ENCODE data around the gene CRISPLD2. TPM values are rescaled to one million over a fixed set of nuclear protein-coding genes. Genes with fewer than 3 reads are reported as not detected.

Gene CRISPLD2
- total and polyA plus RNA-seq, 4 donors = 3.4 to 15.8 (median 8.2) TPM

DNA sequence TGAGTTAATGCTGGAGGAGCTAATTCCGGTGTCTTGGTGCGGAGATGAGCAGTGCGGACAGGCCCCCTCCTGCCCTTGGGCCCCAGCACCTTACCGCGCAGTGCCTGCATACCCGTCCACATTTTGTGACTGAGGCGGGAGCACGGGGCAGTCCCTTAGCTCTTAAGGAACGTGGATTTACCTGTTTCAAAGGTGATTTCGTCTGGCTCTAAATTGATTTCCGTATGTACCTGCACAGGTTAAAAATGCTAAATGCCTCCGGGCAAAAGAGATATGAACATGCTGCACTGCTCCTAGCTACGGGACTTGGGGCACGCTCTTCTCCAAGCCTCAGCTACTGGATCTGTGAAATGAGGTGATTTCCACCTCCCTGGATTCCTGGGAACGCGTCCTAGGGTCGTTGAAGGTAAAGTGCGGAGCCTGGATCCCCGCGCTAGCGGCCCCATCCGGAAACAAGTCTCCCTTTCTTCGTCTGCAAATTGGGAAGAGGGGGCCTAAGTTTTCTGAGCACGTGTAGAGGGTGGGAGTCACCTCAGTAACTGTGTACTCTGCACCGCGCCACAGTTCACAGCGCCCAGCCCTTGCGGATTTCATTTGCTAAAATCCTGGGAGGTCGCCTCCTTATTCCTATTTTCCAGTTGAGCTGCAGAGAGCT lies 669 bp upstream of the CRISPLD2 start:
- 63% methylated on average over 16 of the region's 29 CpGs for WGBS (ENCODE audit: insufficient coverage)
- peaks cover 23% of the 10 kb centered on the region for H3K4me1 ChIP-seq (ENCODE audit: control insufficient read depth, insufficient read depth, low read length)
- H3K4me3 ChIP-seq (ENCODE audit: low read depth, low read length) = no peak overlapping the region
- H3K27me3 ChIP-seq (ENCODE audit: control insufficient read depth, insufficient read depth, low read length) = peaks cover 7% of the 10 kb centered on the region
- no peak overlapping the region for H3K27ac ChIP-seq (ENCODE audit: low read depth, low read length)
- H3K9me3 ChIP-seq (ENCODE audit: control insufficient read depth, insufficient read depth, low read length) = no peaks in the 10 kb centered on the region
- H3K36me3 ChIP-seq (ENCODE audit: control insufficient read depth, insufficient read depth, low read length) = no peaks in the 10 kb centered on the region
- no peak for DNase-seq (ENCODE audit: low read depth in 4 of 6, low spot score in 6 of 6)

DNA sequence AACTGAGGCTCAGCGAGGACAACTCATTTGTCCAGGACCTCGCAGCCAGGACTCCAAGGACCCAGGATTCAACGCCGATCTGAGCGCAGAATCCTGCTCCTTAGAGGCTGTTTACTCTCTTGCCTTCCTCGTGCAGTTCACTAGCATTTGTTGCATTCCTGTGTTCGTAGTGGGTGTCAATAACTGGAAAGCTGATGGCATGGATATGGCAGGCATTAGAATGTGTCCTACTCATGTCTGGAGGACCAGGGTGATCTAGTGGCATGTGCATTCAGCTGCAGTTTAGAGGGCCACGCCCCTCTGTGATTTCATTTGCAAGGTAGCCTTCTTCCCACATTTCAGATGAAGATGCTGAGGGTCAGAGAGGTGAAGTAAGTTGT lies 510 bp downstream of the CRISPLD2 start:
- peaks cover 23% of the 10 kb centered on the region for H3K4me1 ChIP-seq (ENCODE audit: control insufficient read depth, insufficient read depth, low read length)
- no peak for DNase-seq (ENCODE audit: low read depth in 4 of 6, low spot score in 6 of 6)
- no peaks in the 10 kb centered on the region for H3K9me3 ChIP-seq (ENCODE audit: control insufficient read depth, insufficient read depth, low read length)
- no peak overlapping the region for H3K27ac ChIP-seq (ENCODE audit: low read depth, low read length)
- peaks cover 7% of the 10 kb centered on the region for H3K27me3 ChIP-seq (ENCODE audit: control insufficient read depth, insufficient read depth, low read length)
- peak overlapping the region; percentile 52 for H3K4me3 ChIP-seq (ENCODE audit: low read depth, low read length)
- WGBS (ENCODE audit: insufficient coverage) = 51% methylated on average over 7 of the region's 8 CpGs
- no peaks in the 10 kb centered on the region for H3K36me3 ChIP-seq (ENCODE audit: control insufficient read depth, insufficient read depth, low read length)

DNA sequence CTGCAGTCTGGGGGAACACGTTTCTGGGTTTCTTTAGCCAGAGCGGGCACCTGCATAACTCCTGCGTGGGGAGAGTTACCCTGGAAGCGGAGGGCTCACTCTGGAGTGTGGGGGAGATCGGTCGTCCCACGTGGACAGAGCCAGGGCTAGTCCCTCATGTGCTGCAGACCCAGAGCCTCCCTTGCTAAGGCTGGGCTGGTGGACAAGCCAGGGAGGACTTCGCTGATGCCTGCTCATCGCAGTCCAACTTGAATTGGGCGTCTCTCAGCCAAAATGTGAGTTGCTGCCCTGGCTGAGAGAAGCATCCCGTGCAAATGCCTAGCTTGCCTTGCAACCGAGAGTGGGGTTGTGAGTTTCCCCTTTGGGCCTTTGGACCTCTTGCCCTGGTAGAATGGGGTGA lies 986 bp downstream of the CRISPLD2 start:
- no peaks in the 10 kb centered on the region for H3K9me3 ChIP-seq (ENCODE audit: control insufficient read depth, insufficient read depth, low read length)
- H3K4me3 ChIP-seq (ENCODE audit: low read depth, low read length) = peak overlapping the region; percentile 52
- H3K36me3 ChIP-seq (ENCODE audit: control insufficient read depth, insufficient read depth, low read length) = no peaks in the 10 kb centered on the region
- no peak overlapping the region for H3K27ac ChIP-seq (ENCODE audit: low read depth, low read length)
- H3K27me3 ChIP-seq (ENCODE audit: control insufficient read depth, insufficient read depth, low read length) = peaks cover 7% of the 10 kb centered on the region
- 79% methylated on average over 12 of the region's 12 CpGs for WGBS (ENCODE audit: insufficient coverage)
- peaks cover 23% of the 10 kb centered on the region for H3K4me1 ChIP-seq (ENCODE audit: control insufficient read depth, insufficient read depth, low read length)
- no peak for DNase-seq (ENCODE audit: low read depth in 4 of 6, low spot score in 6 of 6)

DNA sequence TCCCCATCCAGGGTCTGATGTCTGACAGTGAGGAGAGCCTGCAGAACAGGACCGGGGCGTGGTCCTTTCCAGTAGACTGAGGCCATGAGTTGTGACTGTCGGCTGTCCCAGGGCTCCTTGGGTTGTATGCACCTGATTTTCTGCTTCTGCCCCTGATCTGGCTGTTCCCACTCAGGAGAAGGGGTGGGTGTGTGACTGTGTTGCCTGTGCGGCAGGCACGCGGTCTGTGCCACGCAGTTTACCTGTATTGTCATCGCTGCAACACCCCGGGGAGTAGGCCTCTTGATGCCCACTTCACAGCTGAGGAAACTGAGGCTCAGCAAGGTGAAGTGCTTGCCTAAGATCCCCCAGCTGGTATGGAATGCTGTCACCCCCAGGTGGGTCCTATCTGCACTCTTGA lies 1.4 kb downstream of the CRISPLD2 start:
- Histone ChIP-seq H3K4me1 (ENCODE audit: control insufficient read depth, insufficient read depth, low read length) (peaks cover 27% of the 10 kb centered on the region), H3K27me3 (ENCODE audit: control insufficient read depth, insufficient read depth, low read length) (peaks cover 7% of the 10 kb centered on the region), H3K4me3 (ENCODE audit: low read depth, low read length) (no peak overlapping the region), H3K9me3 (ENCODE audit: control insufficient read depth, insufficient read depth, low read length) (no peaks in the 10 kb centered on the region), H3K27ac (ENCODE audit: low read depth, low read length) (no peak overlapping the region), H3K36me3 (ENCODE audit: control insufficient read depth, insufficient read depth, low read length) (no peaks in the 10 kb centered on the region)
- WGBS (ENCODE audit: insufficient coverage) = 94% methylated on average over 9 of the region's 9 CpGs
- DNase-seq (ENCODE audit: low read depth in 4 of 6, low spot score in 6 of 6) = no peak

DNA sequence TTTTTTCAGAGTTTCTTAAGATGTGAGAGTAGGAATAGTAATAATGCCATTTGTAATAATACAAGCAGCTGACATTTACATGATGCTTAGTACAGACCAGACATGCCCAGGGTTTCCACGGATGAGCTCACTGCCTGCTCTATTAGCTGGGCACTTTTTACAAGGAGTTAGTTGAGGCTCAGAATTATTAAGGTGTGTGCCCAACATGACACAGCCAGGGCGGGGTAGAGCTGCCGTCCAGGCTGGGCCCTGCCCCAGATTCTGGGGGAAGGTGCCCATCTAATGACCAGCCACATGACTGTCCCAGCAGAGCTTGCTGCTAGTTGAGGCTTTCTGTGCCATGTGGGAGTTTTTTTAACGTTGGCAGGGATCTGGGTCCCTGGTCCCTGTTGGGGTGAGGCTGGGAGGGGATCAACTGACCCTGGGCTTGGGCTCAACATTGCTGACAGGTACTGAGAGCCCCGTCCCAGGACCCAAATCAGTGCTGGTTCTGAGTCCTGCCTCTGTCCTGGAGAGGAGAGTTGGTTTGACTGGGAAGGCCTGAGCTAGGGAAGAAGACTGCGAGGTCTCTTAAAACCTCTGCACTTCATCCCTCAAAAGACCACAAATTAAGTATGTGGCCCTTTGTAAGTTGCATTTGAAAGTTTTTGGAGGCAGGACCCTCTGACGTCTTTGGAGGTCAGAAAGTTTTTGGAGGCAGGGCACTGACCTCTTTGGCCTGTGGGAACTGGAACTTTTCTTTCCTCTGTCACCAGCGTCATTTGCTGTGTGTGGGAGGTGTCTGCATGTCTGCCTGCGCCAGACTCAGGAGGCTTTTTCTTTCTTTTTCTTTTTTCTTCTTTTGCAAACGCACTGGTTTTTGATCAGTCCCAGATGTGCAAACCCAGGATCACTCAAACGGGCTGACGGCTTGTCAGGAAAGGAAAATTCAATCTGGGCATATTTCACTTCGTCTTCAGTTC lies 2.2 kb downstream of the CRISPLD2 start:
- Histone ChIP-seq H3K27ac (ENCODE audit: low read depth, low read length) (peak overlapping the region; percentile 29), H3K4me1 (ENCODE audit: control insufficient read depth, insufficient read depth, low read length) (peaks cover 36% of the 10 kb centered on the region), H3K36me3 (ENCODE audit: control insufficient read depth, insufficient read depth, low read length) (no peaks in the 10 kb centered on the region), H3K27me3 (ENCODE audit: control insufficient read depth, insufficient read depth, low read length) (peaks cover 7% of the 10 kb centered on the region), H3K4me3 (ENCODE audit: low read depth, low read length) (no peak overlapping the region), H3K9me3 (ENCODE audit: control insufficient read depth, insufficient read depth, low read length) (no peaks in the 10 kb centered on the region)
- DNase-seq (ENCODE audit: low read depth in 4 of 6, low spot score in 6 of 6) = no peak
- WGBS (ENCODE audit: insufficient coverage) = 79% methylated on average over 9 of the region's 13 CpGs

DNA sequence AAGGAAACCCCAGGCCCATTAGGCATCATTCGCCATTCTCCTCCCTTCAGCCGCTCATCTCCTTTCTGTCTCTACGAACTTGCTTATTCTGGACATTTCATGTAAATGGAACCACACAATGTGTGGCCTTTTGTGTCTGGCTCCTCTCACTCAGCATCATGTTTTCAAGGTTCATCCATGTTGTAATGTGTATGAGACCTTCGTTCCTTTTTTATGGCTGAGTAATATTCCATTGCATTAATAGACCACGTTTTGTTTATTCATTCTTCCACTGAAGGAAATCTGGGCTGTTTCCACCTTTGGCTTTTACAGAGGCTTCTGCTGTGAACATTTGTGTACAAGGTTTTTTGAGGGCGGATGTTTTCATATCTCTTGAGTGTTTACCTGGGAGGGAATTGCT lies 3.2 kb downstream of the CRISPLD2 start:
- no peak for DNase-seq (ENCODE audit: low read depth in 4 of 6, low spot score in 6 of 6)
- Histone ChIP-seq H3K4me1 (ENCODE audit: control insufficient read depth, insufficient read depth, low read length) (peaks cover 41% of the 10 kb centered on the region), H3K27ac (ENCODE audit: low read depth, low read length) (no peak overlapping the region), H3K4me3 (ENCODE audit: low read depth, low read length) (no peak overlapping the region), H3K9me3 (ENCODE audit: control insufficient read depth, insufficient read depth, low read length) (no peaks in the 10 kb centered on the region), H3K36me3 (ENCODE audit: control insufficient read depth, insufficient read depth, low read length) (no peaks in the 10 kb centered on the region), H3K27me3 (ENCODE audit: control insufficient read depth, insufficient read depth, low read length) (peaks cover 7% of the 10 kb centered on the region)
- WGBS (ENCODE audit: insufficient coverage) = 96% methylated on average over 5 of the region's 6 CpGs

DNA sequence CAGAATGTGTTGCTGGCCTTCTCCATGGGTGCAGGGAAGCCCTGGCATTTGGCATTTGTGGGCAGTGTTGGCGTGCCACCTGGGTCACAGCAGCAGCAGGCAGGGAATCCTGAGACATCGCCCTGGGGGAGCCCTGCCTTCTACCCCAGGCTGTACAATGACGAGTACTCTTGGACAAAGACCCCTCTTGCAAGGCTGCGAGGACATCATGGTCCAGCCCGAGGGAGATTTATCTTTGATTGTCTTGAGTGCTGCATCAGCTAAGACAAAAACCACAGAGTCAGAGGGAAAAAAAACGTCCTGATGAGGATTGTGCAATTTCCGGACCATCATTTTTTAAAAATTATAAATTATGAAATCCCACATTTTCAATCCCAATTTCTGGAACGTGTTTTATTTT lies 3.7 kb downstream of the CRISPLD2 start:
- H3K4me3 ChIP-seq (ENCODE audit: low read depth, low read length) = no peak overlapping the region
- no peaks in the 10 kb centered on the region for H3K36me3 ChIP-seq (ENCODE audit: control insufficient read depth, insufficient read depth, low read length)
- H3K27me3 ChIP-seq (ENCODE audit: control insufficient read depth, insufficient read depth, low read length) = peaks cover 7% of the 10 kb centered on the region
- H3K27ac ChIP-seq (ENCODE audit: low read depth, low read length) = no peak overlapping the region
- H3K4me1 ChIP-seq (ENCODE audit: control insufficient read depth, insufficient read depth, low read length) = peaks cover 41% of the 10 kb centered on the region
- H3K9me3 ChIP-seq (ENCODE audit: control insufficient read depth, insufficient read depth, low read length) = no peaks in the 10 kb centered on the region
- DNase-seq (ENCODE audit: low read depth in 4 of 6, low spot score in 6 of 6) = no peak
- 80% methylated on average over 3 of the region's 8 CpGs for WGBS (ENCODE audit: insufficient coverage)

DNA sequence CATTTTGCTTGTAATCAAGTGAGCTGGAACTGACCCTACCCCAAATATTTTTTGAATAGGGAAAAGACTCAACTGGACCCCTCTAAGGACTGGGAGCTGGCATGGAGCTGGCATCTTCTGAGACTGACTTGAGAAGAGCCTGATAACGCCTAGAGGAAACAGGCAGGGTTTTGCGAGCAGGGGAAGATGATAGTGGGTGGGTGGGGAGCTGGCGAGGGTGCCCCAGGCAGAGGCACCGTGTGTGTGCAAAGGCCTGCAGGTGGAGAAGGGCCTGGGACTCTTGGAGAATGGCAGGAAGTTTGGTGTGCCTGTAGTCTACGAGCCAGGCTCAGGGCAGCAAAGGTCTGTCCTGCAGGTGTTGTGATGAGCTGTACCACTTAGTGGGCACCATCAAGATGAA lies 4.1 kb downstream of the CRISPLD2 start:
- no peaks in the 10 kb centered on the region for H3K9me3 ChIP-seq (ENCODE audit: control insufficient read depth, insufficient read depth, low read length)
- peaks cover 7% of the 10 kb centered on the region for H3K27me3 ChIP-seq (ENCODE audit: control insufficient read depth, insufficient read depth, low read length)
- 67% methylated on average over 5 of the region's 5 CpGs for WGBS (ENCODE audit: insufficient coverage)
- H3K4me3 ChIP-seq (ENCODE audit: low read depth, low read length) = no peak overlapping the region
- H3K36me3 ChIP-seq (ENCODE audit: control insufficient read depth, insufficient read depth, low read length) = no peaks in the 10 kb centered on the region
- no peak for DNase-seq (ENCODE audit: low read depth in 4 of 6, low spot score in 6 of 6)
- H3K4me1 ChIP-seq (ENCODE audit: control insufficient read depth, insufficient read depth, low read length) = peaks cover 43% of the 10 kb centered on the region
- H3K27ac ChIP-seq (ENCODE audit: low read depth, low read length) = no peak overlapping the region

DNA sequence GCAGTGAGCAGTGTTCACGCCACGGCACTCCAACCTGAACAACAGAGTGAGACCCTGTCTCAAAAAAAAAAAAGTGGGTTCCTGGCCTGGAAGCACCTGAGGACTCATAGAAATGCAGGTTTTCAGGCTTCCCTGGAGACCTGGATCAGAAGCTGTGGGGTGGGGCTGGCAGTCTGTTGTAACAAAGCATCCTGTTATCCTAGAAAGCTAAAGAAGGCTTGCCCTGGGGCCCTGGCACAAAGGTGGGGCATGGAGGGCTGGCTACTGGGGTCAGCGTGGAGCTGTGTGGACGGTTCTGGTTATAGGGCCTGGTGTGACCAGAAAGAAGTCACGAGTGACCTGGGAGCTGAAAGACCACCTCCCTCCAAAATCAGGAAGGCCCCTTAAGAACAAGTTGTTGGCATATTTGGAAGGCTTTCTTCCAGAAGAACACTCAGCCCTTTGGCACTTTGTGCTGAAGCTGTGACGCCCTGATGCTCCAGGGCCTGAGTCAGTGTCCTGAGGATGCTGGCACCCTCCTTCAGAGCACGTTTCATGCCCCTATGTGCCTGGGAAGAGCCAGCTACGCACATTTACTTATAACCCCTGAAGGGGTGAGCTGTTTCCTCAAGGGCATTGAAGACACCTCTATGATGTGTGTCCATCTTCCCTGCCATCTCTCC lies 6.2 kb downstream of the CRISPLD2 start:
- H3K9me3 ChIP-seq (ENCODE audit: control insufficient read depth, insufficient read depth, low read length) = no peaks in the 10 kb centered on the region
- DNase-seq (ENCODE audit: low read depth in 4 of 6, low spot score in 6 of 6) = no peak
- no peaks in the 10 kb centered on the region for H3K36me3 ChIP-seq (ENCODE audit: control insufficient read depth, insufficient read depth, low read length)
- no peak overlapping the region for H3K4me3 ChIP-seq (ENCODE audit: low read depth, low read length)
- WGBS (ENCODE audit: insufficient coverage) = 86% methylated on average over 7 of the region's 8 CpGs
- no peak overlapping the region for H3K27ac ChIP-seq (ENCODE audit: low read depth, low read length)
- H3K4me1 ChIP-seq (ENCODE audit: control insufficient read depth, insufficient read depth, low read length) = peaks cover 32% of the 10 kb centered on the region
- no peaks in the 10 kb centered on the region for H3K27me3 ChIP-seq (ENCODE audit: control insufficient read depth, insufficient read depth, low read length)
